CD4-positive, alpha-beta T cell treated with Interleukin-10 for 1 hour (primary cell): ENCODE data around the gene PGS1.

Experiments
- DNase-seq: peaks from one replicate; pipeline ENCODE4 v3.0.0-alpha.2; 2020

Gene PGS1

GRCh38 chr17:78347453-78347852, 31.0 kb upstream of the PGS1 start:
- no peak for DNase-seq

GRCh38 chr17:78348055-78348770, 30.2 kb upstream of the PGS1 start:
- no peak for DNase-seq

DNA sequence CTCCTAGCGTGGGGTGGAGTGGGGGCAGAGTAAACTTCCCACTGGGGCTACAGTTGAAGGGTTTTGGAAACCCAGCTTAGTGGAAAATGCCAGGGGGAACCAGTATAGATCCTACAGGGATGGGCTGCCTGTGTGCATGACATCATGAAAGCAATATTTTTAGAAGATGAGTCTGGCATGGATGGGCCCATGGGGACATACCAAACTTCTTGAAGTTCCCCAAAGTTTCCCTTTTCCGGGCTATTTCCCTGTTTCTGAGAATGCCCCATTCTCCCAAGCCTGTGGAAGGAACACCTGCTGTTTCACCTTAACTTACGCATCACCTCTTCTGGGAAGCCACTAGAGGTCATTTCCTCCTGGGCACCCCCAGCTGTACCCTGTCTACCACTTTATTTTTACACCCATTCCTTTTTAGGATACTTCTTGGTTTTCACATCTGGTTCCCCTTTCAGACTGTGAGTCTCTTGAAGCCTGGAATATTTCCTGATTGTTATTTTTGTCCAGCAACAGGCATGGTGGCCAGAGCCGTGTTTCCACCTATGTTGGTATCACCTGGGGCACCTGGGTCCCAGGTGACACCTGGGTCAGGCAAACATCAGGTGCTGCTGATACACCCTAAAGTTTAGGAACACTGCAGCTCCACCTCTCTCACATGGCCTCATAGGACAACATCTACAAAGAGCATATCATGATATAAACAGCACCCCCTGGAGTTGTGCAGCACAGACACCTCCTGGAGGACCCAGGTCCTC, 28.4 kb upstream of the PGS1 start:
- DNase-seq: no peak

DNA sequence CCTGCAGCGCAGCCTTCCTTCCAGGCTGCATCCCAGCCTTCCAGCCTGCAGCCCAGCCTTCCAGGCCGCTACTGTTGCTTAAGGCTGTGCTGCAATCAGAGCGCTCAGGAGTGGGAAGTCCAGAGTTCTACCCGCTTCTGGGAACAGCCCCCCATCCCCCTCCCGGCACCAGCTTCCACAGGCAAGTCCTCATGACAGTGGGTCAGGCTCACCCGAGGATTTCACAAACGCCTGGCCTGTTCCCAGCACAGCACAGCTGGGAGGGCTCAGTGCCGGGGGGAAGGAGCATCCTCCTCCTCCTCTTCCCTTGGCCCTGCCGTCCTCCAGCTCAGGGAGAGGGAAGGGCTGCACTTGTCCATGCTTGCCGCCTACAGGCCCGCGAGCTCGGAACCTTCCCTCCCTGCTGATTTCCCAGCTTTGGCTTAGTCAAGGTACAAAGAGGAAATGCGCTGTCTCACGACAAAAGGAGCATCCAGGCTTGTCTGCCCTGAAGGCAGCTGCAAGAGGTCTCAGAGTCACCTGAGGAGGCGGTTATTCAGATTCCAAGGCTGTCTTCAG, 26.9 kb upstream of the PGS1 start:
- DNase-seq: no peak

DNA sequence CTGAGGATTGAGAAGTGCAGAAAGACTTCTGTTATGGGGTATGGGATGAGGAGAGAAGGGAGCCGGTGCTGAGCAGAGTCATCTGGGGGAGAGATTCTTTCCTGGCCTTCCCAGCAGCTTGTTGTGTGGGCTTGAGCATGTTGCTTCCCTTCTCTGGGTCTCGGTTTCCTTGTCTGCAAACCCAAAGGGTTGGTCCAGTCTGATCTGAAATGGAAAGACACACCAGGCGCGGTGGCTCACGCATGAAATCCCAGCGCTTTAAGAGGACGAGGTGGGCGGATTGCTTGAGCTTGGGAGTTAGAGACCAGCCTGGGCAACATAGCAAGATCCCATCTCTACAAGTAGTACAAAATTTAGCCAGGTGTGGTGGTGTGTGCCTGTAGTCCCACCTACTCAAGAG, 24.6 kb upstream of the PGS1 start:
- no peak for DNase-seq

GRCh38 chr17:78355045-78355641, 23.3 kb upstream of the PGS1 start:
- peak; percentile 73 for DNase-seq

DNA sequence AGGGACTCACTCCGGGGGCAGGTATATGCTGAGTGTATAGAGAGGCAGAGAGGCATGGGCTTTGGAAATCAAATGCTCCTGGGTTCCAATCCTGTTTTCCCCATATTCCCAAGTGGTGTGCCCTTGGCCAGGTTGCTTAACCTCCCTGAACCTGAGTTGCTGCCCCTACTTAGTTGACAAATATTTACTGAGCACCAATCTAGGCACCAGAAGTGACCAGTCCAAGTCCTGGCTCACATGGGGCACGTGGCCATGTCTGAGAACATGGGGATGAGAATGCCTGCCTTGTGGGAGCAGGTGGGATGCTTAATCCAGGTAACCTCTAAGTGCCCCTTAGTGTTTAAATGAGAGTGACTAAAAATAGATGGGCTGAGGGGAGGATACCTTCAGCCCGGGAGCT, 22.7 kb upstream of the PGS1 start:
- no peak for DNase-seq

DNA sequence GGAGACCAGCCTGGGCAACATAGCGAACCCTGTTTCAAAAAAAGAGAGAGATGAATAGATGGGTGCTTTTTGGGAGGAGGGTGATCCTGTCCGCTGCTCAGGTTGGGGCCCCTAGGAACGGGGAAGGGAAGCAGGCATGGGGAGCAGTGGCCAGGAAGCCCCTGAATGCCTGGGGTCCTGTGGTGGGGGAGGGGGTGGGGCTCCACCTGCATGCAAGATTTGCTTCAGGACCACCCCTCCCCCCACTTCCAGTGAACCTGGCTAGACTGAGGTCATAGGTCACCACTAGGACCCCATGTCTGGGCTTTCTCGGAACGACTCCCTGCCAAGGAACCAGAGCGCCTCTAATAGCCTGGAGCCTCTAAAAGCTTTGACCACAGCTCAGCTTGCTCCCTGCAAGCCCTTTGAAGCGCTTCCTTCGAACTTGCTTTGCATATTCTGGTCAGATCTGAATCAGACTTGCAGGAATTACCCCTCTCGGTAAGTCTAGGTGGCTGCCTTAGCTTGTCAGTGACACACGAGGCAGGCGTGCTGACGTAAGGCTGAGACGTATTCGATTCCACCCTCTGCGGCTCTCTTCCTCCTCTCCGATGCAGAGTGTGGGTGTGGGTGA, 22.2 kb upstream of the PGS1 start:
- DNase-seq: peak; percentile 96

DNA sequence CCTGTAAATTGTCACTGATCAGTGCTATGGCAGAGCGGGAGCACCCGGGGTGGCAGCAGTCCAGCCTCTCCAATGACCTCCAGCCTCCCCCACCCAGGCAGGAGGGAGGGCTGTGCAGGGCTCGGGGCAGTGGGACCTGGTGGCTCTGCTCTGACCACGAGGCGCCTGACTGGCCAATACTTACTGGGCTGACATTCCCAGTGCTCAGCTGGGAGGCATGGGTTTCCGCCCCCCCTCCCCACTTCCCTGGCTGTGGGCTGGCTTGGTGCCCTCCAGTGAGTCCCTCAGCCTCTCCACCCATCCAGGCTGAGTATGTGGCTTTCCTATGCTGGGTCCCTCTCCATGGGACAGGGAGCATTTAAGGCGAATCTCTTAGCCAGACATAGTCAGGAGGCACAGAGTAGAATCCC, 21.3 kb upstream of the PGS1 start:
- peak; percentile 38 for DNase-seq

- DNase-seq: no peak
Observed at GRCh38 chr17:78357672-78358537, 20.5 kb upstream of the PGS1 start.

- DNase-seq: peak; percentile 30
Observed at GRCh38 chr17:78358538-78359320, 19.7 kb upstream of the PGS1 start.

DNA sequence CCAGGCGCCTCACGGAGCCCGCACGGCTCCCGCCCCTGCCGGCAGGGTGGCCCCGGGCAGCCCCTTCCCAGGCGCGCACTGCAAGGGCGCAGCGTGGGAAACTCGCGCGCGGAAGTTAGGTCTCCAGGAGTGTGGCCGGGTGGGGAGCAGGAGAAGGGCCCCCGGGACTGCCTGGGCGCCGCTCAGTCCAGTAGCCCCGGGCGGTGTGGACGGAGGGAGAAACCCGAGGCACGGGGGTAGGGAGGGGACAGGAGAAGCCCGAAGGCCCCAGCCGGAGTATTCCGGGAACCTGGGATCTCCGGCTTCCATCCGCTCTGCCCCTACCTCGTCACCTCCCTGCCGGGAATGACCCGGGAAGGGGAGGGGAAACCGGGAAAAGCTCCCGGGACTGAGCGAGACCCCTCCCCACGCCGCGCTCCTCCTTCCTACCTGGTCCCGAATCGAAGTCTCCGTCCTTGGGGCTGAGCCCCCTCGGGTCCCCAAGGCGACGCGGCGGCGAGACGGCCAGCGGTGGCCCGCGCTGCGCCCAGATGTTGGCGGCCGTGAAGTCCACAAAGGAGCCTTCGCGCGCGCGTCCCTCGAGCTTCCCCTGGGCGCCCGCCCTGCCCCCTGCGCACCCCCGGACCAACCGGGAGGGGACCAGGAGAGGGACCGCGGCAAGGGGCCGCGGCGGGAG, 19.0 kb upstream of the PGS1 start:
- peak; percentile 44 for DNase-seq

GRCh38 chr17:78359997-78360370, 18.5 kb upstream of the PGS1 start, which contains the start of gene SOCS3:
SOCS3 (minus strand) TSS chr17:78360077; CDS start chr17:78359095, 982 bp downstream.
- DNase-seq: peak; percentile 98

- DNase-seq: peak; percentile 88
Observed at GRCh38 chr17:78360371-78361224, 17.9 kb upstream of the PGS1 start.

- no peak for DNase-seq
Observed at GRCh38 chr17:78361225-78361701, 17.2 kb upstream of the PGS1 start.

DNA sequence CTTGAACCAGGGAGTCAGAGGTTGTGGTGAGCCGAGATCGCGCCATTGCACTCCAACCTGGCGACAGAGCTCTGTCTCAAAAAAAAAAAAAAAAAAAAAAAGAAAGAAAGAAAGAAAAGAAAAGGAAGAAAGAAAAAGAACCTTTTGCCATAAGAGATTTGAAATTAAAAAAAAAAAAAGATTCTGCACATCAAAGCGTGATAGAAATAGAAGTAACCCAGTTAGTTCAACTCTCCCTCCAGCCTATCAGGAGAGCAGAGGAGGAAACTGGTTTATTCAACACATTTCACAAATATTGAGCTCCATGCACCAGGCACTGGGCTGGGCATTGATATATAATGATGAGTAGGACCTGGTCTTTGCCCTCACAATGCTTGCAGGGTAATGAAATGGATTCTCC, 16.2 kb upstream of the PGS1 start:
- no peak for DNase-seq

- DNase-seq: no peak
Observed at GRCh38 chr17:78362671-78363070, 15.8 kb upstream of the PGS1 start.

GRCh38 chr17:78364436-78365281, 13.8 kb upstream of the PGS1 start:
- no peak for DNase-seq
